ENCODE data around the gene RFX2.

GRCh38 chr19:5996623-5997320 is 113.5 kb downstream of the RFX2 start:
- TF ChIP-seq CTCF (IDR thresholded peaks at IDR 0.05 in 4 of 5, conservative IDR thresholded peaks at IDR 0.05 in 1 of 5) (no peak), POLR2A (IDR thresholded peaks at IDR 0.05) (no peak)

All from gastrocnemius medialis (tissue), 4 donors.